Neural cell (in vitro differentiated cells): ENCODE data around the gene USP40.

Source experiments
- EP300 ChIP-seq: fragments of 450-650 bp; conservative IDR thresholded peaks from 2 replicates; pipeline ENCODE4 v1.6.1; 2014; ENCODE audit warnings: antibody characterized with exemption, mild to moderate bottlenecking, moderate library complexity; ENCODE audit not compliant: poor library complexity, severe bottlenecking
- EZH2 ChIP-seq: fragments of 200-600, 300-800 bp; shearing (Covaris generic), sonication (generic); IDR thresholded peaks from 2 replicates; pipeline ENCODE4 v1.6.1; 2014; ENCODE audit warnings: antibody characterized with exemption, low read length, borderline replicate concordance, mild to moderate bottlenecking; ENCODE audit not compliant: insufficient read depth, poor library complexity, severe bottlenecking
- MXI1 ChIP-seq: fragments of 450-650 bp; conservative IDR thresholded peaks from 2 replicates; pipeline ENCODE4 v1.6.1; 2014; ENCODE audit warnings: antibody characterized with exemption, mild to moderate bottlenecking; ENCODE audit not compliant: poor library complexity, severe bottlenecking
- POLR2AphosphoS5 ChIP-seq: IDR thresholded peaks from 2 replicates; pipeline ENCODE4 v1.6.1; 2012
- RAD21 ChIP-seq: fragments of 450-650 bp; conservative IDR thresholded peaks from 2 replicates; pipeline ENCODE4 v1.6.1; 2014; ENCODE audit warnings: antibody characterized with exemption, mild to moderate bottlenecking, moderate library complexity
- REST ChIP-seq: IDR thresholded peaks from 2 replicates; pipeline ENCODE4 v1.6.1; 2012; ENCODE audit warnings: borderline replicate concordance
- TAF1 ChIP-seq: IDR thresholded peaks from 2 replicates; pipeline ENCODE4 v1.6.1; 2012; ENCODE audit warnings: low read depth
- TF ChIP-seq, protein P1 (sequence below): fragments of 450-650 bp; IDR thresholded peaks from 2 replicates; pipeline ENCODE4 v1.5.1; 2014; ENCODE audit warnings: antibody characterized with exemption, mild to moderate bottlenecking, moderate library complexity; ENCODE audit not compliant: poor library complexity, severe bottlenecking

DNA sequence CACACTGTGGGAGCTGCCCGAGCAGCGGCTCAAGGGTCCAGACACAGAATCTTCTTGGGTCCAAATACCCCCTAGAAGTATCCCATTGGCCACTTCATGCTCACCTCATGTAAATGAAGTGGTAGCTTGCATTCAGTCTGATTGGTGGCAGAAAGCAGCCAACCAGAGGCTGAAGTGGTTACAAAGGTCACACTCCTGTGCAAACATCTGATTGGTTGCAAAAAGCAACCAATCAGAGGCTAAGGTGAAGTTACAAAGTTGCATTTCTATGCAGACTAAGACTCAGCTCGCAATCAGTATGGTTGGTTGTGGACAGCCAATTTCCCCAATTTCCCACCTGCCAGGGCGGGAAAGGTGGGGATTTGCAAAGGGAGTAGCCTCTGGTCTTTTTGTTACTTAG lies 118.0 kb downstream of the USP40 start:
- TF ChIP-seq, protein P1, sequence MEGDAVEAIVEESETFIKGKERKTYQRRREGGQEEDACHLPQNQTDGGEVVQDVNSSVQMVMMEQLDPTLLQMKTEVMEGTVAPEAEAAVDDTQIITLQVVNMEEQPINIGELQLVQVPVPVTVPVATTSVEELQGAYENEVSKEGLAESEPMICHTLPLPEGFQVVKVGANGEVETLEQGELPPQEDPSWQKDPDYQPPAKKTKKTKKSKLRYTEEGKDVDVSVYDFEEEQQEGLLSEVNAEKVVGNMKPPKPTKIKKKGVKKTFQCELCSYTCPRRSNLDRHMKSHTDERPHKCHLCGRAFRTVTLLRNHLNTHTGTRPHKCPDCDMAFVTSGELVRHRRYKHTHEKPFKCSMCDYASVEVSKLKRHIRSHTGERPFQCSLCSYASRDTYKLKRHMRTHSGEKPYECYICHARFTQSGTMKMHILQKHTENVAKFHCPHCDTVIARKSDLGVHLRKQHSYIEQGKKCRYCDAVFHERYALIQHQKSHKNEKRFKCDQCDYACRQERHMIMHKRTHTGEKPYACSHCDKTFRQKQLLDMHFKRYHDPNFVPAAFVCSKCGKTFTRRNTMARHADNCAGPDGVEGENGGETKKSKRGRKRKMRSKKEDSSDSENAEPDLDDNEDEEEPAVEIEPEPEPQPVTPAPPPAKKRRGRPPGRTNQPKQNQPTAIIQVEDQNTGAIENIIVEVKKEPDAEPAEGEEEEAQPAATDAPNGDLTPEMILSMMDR: no peak
- TF ChIP-seq EP300 (no peak), POLR2AphosphoS5 (no peak), RAD21 (no peak), EZH2 (no peak), MXI1 (no peak), TAF1 (no peak), REST (no peak)
